Fibroblast of skin of right quadriceps (primary cell): ENCODE measurements around the gene N4BP2L2.

ENCODE experiments used
- DNase-seq: peaks from one replicate; pipeline ENCODE4 v3.0.0-alpha.2; 2013

N4BP2L2 gene

GRCh38 chr13:32455594-32455903 is 83.0 kb downstream of the N4BP2L2 start:
- no peak for DNase-seq

- DNase-seq: no peak
Observed at GRCh38 chr13:32454886-32455593, 83.6 kb downstream of the N4BP2L2 start.

GRCh38 chr13:32453981-32454380 is 84.6 kb downstream of the N4BP2L2 start:
- DNase-seq: no peak

- DNase-seq: no peak
Observed at GRCh38 chr13:32448972-32449371, 89.6 kb downstream of the N4BP2L2 start.

- no peak for DNase-seq
Observed at GRCh38 chr13:32447894-32448623, 90.5 kb downstream of the N4BP2L2 start.

GRCh38 chr13:32446773-32447465 is 91.7 kb downstream of the N4BP2L2 start:
- DNase-seq: no peak

- DNase-seq: no peak
Observed at GRCh38 chr13:32446220-32446619, 92.4 kb downstream of the N4BP2L2 start.

- no peak for DNase-seq
Observed at GRCh38 chr13:32445461-32445860, 93.1 kb downstream of the N4BP2L2 start.

- no peak for DNase-seq
Observed at GRCh38 chr13:32443111-32443510, 95.5 kb downstream of the N4BP2L2 start.

GRCh38 chr13:32438871-32439270 is 99.7 kb downstream of the N4BP2L2 start:
- DNase-seq: no peak

GRCh38 chr13:32432856-32433255 is 105.7 kb downstream of the N4BP2L2 start:
- no peak for DNase-seq

GRCh38 chr13:32431361-32431760 is 107.2 kb downstream of the N4BP2L2 start:
- no peak for DNase-seq

GRCh38 chr13:32430018-32430747 is 108.4 kb downstream of the N4BP2L2 start:
- DNase-seq: no peak

- DNase-seq: no peak
Observed at GRCh38 chr13:32429433-32429909, 109.1 kb downstream of the N4BP2L2 start.

- DNase-seq: no peak
Observed at GRCh38 chr13:32428581-32429432, 109.8 kb downstream of the N4BP2L2 start.

- peak; percentile 21 for DNase-seq
Observed at GRCh38 chr13:32427852-32428580, 110.6 kb downstream of the N4BP2L2 start, which contains the start of gene N4BP2L1. TSS of gene N4BP2L1 (minus strand) at chr13:32428130. CDS start at chr13:32428082, 48 bp downstream.

- no peak for DNase-seq
Observed at GRCh38 chr13:32426990-32427851, 111.4 kb downstream of the N4BP2L2 start.

- no peak for DNase-seq
Observed at GRCh38 chr13:32426191-32426989, 112.2 kb downstream of the N4BP2L2 start.

- DNase-seq: no peak
Observed at GRCh38 chr13:32425158-32425557, 113.4 kb downstream of the N4BP2L2 start.
